K562 (cell line): ENCODE measurements around the gene CNOT4. TPM values are rescaled to one million over a fixed set of nuclear protein-coding genes. Genes with fewer than 3 reads are reported as not detected.

ENCODE experiments used
- ARHGAP35 ChIP-seq: fragments of 450-650 bp; IDR thresholded peaks from 2 replicates; pipeline ENCODE4 v1.6.1; 2018; ENCODE audit not compliant: partially characterized antibody
- ARID2 ChIP-seq: fragments of 450-650 bp; IDR thresholded peaks from 2 replicates; pipeline ENCODE4 v1.6.1; 2017; ENCODE audit warnings: antibody characterized with exemption, mild to moderate bottlenecking
- BACH1 ChIP-seq: fragments of 200-800 bp; sonication (Bioruptor generic); IDR thresholded peaks from 2 replicates; pipeline ENCODE4 v1.6.1; 2016; ENCODE audit warnings: missing genetic modification characterization, missing compliant biosample characterization
- BRD9 ChIP-seq: fragments of 450-650 bp; IDR thresholded peaks from 2 replicates; pipeline ENCODE4 v1.6.1; 2018; ENCODE audit warnings: low read depth; ENCODE audit not compliant: partially characterized antibody
- DIDO1 ChIP-seq: fragments of 450-650 bp; IDR thresholded peaks from 2 replicates; pipeline ENCODE4 v1.6.1; 2016; ENCODE audit warnings: low read depth, missing biosample characterization, missing genetic modification characterization
- ETS2 ChIP-seq: IDR thresholded peaks from 2 replicates; pipeline ENCODE4 v1.6.1; 2016; ENCODE audit warnings: borderline replicate concordance, missing genetic modification characterization, mild to moderate bottlenecking, moderate library complexity, missing compliant biosample characterization; ENCODE audit not compliant: poor library complexity, severe bottlenecking
- GATA2 ChIP-seq: sonication (generic); formaldehyde crosslinking; IDR thresholded peaks from 2 replicates; pipeline ENCODE4 v1.4.0; 2020; ENCODE audit warnings: mild to moderate bottlenecking, missing genetic modification reagents
- KAT8 ChIP-seq: fragments of 450-650 bp; IDR thresholded peaks from 2 replicates; pipeline ENCODE4 v1.6.1; 2016; ENCODE audit warnings: low read depth, mild to moderate bottlenecking
- MED1 ChIP-seq: sonication (generic); formaldehyde crosslinking; IDR thresholded peaks from 2 replicates; pipeline ENCODE4 v1.8.1; 2023; ENCODE audit warnings: missing genetic modification reagents, borderline replicate concordance
- MEF2D ChIP-seq: conservative IDR thresholded peaks from 2 replicates; pipeline ENCODE4 v1.6.1; 2016; ENCODE audit warnings: low read depth, missing genetic modification characterization, missing compliant biosample characterization
- SRF ChIP-seq, 2 experiments: fragments of 250-450, 450-650 bp in 1 of 2; sonication (Bioruptor Pico) in 1 of 2; sonication (generic) in 1 of 2; formaldehyde crosslinking; IDR thresholded peaks; 2 replicates each; pipeline versions ENCODE4 v1.5.0 to v1.5.1; 2020 to 2022; ENCODE audit warnings: mild to moderate bottlenecking in 1 of 2, missing genetic modification reagents in 1 of 2
- TAF1 ChIP-seq: IDR thresholded peaks from 2 replicates; pipeline ENCODE4 v1.6.1; 2011; ENCODE audit warnings: mild to moderate bottlenecking, low read length, moderate library complexity; ENCODE audit not compliant: insufficient read depth, control insufficient read depth, severe bottlenecking; ENCODE audit errors: extremely low read depth
- ZNF444 ChIP-seq: fragments of 250-450 bp; sonication (Bioruptor Pico); IDR thresholded peaks from 2 replicates; pipeline ENCODE4 v1.4.0; 2020; ENCODE audit warnings: mild to moderate bottlenecking, moderate library complexity
- polyA plus RNA-seq, 8 experiments: library from polyadenylated mRNA; depleted of rRNA in 4 of 8; stranded (reverse) in 5 of 8; unstranded in 3 of 8; fragments of >200 nt; fragmentation: Nextera tagmentation in 2 of 8; fragmentation: Illumina TruSeq in 1 of 8; extraction: Ambion mirVana in 2 of 8; extraction: Trizol in 1 of 8; gene quantifications; 2 replicates each; pipeline versions ENCODE4 v1.2.1 to v1.2.3, GENCODE V29; 2011 to 2014; ENCODE audit warnings: inconsistent platforms in 1 of 8, missing spikeins in 1 of 8
- total RNA-seq, 7 experiments: library from RNA; depleted of rRNA in 6 of 7; stranded (reverse); fragments of >200 nt in 6 of 7; fragmentation: Illumina TruSeq in 2 of 7; extraction: Trizol in 2 of 7; gene quantifications; 2 replicates each; pipeline versions ENCODE4 v1.2.1 to v1.2.3, GENCODE V29; 2011 to 2021; ENCODE audit warnings: low replicate concordance in 1 of 7
- TF ChIP-seq, protein P1 (sequence below), 2 experiments: IDR thresholded peaks; 2 replicates each; pipeline ENCODE4 v1.6.1; 2012; ENCODE audit warnings: improper control_type of control experiment in 2 of 2, low read depth in 2 of 2, low read length in 2 of 2, borderline replicate concordance in 1 of 2
- TF ChIP-seq, protein P2 (sequence below), 2 experiments: fragments of 250-450 bp in 1 of 2; fragments of 450-650 bp in 1 of 2; sonication (Bioruptor Pico) in 1 of 2; IDR thresholded peaks; 2 replicates each; pipeline versions ENCODE4 v1.6.1 to v1.8.0; 2016 to 2021; ENCODE audit warnings: mild to moderate bottlenecking in 2 of 2, moderate library complexity in 2 of 2, missing compliant biosample characterization in 1 of 2, missing genetic modification characterization in 1 of 2
- TF ChIP-seq, protein P3 (sequence below): IDR thresholded peaks from 3 replicates; pipeline ENCODE4 v1.6.1; 2011; ENCODE audit warnings: borderline replicate concordance, mild to moderate bottlenecking, moderate library complexity; ENCODE audit not compliant: insufficient read length; ENCODE audit errors: extremely low read depth
- TF ChIP-seq, protein P4 (sequence below): sonication (generic); formaldehyde crosslinking; IDR thresholded peaks from 2 replicates; pipeline ENCODE4 v1.8.0; 2022; ENCODE audit warnings: mild to moderate bottlenecking, missing genetic modification reagents, borderline replicate concordance

Gene CNOT4
- total and polyA plus RNA-seq, 9 of the 15 experiments (the other 6 are each of a cell fraction or from before 2014, with no cell fraction given), result 8.6 to 24.1 (median 15.4) TPM

DNA sequence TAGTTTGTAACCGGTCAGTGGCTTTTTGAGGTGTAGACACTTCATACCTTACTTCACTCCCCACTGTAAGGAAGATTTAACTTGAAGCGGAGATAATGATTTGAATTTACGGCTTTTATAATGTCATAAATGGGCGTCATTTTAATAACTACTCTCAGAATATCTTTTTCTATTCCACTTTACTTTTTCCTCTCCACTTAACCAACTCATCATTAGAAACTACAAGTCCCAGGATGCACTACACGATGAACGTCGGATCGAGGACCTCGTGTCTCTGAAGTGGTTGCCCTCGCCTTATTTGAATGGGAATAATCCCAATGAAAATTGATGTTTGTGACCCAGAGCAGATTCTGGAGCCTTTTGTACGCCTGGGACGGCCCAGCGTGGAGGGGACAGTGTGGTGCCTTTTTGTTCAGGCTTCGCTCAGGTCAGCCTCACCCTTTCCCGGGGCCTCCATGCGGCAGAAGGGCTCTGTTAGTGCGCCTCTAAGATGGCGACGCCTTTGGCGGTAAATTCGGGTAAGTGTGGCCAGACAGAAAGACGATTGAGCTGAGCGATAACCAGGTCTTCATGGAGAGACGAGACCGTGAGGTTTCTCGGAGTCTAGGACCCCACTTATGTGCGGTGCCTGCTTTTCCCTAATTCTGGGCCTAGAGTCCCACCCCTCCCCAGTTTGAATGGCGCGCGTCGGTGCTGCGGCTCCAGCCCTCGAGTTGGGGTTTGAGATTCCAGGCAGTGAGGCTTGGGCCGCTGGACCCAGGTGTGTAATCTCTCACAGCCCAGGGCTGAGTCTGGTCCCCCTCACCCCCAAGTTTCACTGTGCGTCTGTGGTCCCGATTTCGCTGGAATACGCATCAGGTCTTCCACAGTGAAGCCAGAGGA, 47.8 kb upstream of the CNOT4 start, which contains the start of gene NUP205 (continued):
- TF ChIP-seq, protein P1, sequence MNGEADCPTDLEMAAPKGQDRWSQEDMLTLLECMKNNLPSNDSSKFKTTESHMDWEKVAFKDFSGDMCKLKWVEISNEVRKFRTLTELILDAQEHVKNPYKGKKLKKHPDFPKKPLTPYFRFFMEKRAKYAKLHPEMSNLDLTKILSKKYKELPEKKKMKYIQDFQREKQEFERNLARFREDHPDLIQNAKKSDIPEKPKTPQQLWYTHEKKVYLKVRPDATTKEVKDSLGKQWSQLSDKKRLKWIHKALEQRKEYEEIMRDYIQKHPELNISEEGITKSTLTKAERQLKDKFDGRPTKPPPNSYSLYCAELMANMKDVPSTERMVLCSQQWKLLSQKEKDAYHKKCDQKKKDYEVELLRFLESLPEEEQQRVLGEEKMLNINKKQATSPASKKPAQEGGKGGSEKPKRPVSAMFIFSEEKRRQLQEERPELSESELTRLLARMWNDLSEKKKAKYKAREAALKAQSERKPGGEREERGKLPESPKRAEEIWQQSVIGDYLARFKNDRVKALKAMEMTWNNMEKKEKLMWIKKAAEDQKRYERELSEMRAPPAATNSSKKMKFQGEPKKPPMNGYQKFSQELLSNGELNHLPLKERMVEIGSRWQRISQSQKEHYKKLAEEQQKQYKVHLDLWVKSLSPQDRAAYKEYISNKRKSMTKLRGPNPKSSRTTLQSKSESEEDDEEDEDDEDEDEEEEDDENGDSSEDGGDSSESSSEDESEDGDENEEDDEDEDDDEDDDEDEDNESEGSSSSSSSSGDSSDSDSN (IDR thresholded peaks at IDR 0.05; ENCODE audit: borderline replicate concordance in 1 of 2, low read depth in 2 of 2, low read length in 2 of 2), result no peak
- TF ChIP-seq ARID2 (no peak), MEF2D (peak; percentile 76; the same call in 1 of the 2 replicates), BRD9 (no peak), GATA2 (0 out of 2 replicates have a peak, but pooled peaks have one; percentile 24), DIDO1 (tag) (peak; percentile 93), ETS2 (tag) (no peak), MED1 (CRISPR knock-in tag) (no peak), ARHGAP35 (no peak), SRF (CRISPR knock-in tag; IDR thresholded peaks at IDR 0.05) (no peak), ZNF444 (no peak), TAF1 (peak; percentile 99), KAT8 (peak; percentile 73), BACH1 (tag) (peak; percentile 85)
- TF ChIP-seq, protein P2, sequence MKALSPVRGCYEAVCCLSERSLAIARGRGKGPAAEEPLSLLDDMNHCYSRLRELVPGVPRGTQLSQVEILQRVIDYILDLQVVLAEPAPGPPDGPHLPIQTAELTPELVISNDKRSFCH (CRISPR knock-in tag; IDR thresholded peaks at IDR 0.05), result no peak
- TF ChIP-seq, protein P2 (tag; IDR thresholded peaks at IDR 0.05), result peak; percentile 96
- TF ChIP-seq, protein P3, sequence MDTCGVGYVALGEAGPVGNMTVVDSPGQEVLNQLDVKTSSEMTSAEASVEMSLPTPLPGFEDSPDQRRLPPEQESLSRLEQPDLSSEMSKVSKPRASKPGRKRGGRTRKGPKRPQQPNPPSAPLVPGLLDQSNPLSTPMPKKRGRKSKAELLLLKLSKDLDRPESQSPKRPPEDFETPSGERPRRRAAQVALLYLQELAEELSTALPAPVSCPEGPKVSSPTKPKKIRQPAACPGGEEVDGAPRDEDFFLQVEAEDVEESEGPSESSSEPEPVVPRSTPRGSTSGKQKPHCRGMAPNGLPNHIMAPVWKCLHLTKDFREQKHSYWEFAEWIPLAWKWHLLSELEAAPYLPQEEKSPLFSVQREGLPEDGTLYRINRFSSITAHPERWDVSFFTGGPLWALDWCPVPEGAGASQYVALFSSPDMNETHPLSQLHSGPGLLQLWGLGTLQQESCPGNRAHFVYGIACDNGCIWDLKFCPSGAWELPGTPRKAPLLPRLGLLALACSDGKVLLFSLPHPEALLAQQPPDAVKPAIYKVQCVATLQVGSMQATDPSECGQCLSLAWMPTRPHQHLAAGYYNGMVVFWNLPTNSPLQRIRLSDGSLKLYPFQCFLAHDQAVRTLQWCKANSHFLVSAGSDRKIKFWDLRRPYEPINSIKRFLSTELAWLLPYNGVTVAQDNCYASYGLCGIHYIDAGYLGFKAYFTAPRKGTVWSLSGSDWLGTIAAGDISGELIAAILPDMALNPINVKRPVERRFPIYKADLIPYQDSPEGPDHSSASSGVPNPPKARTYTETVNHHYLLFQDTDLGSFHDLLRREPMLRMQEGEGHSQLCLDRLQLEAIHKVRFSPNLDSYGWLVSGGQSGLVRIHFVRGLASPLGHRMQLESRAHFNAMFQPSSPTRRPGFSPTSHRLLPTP, result no peak
- TF ChIP-seq, protein P4, sequence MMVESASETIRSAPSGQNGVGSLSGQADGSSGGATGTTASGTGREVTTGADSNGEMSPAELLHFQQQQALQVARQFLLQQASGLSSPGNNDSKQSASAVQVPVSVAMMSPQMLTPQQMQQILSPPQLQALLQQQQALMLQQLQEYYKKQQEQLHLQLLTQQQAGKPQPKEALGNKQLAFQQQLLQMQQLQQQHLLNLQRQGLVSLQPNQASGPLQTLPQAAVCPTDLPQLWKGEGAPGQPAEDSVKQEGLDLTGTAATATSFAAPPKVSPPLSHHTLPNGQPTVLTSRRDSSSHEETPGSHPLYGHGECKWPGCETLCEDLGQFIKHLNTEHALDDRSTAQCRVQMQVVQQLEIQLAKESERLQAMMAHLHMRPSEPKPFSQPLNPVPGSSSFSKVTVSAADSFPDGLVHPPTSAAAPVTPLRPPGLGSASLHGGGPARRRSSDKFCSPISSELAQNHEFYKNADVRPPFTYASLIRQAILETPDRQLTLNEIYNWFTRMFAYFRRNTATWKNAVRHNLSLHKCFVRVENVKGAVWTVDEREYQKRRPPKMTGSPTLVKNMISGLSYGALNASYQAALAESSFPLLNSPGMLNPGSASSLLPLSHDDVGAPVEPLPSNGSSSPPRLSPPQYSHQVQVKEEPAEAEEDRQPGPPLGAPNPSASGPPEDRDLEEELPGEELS (CRISPR knock-in tag), result 0 out of 2 replicates have a peak, but pooled peaks have one; percentile 48
